HG03108 (cell line): Measurements from ENCODE around the gene SMIM15.

Experiments
- ATAC-seq: cut with Tn5 transposase; IDR thresholded peaks from one replicate; pipeline ENCODE4 v1.9.1; 2021; ENCODE audit warnings: moderate library complexity; ENCODE audit not compliant: unreplicated experiment

The SMIM15 gene

GRCh38 chr5:61160497-61160896, 1.8 kb downstream of the SMIM15 start:
- ATAC-seq: no peak

DNA sequence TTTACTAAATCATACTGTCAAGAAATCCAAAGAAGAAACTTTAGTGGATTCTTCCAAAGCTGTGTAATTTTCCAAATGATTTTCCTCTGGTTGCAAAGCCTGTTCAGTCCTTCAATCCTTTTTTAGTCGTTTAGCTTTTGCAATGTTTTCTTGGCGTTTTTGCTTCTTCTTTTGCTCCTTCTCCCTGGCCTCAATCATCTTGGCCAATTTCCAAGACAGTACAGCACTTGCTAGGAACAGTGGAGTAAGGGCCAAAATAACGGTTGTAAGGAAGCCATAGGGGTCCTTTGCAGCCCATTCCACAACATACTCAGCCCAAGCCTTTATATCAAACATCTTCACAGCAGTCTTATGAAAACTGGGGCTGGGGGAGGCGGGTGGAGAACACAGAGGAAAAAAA, 2.4 kb downstream of the SMIM15 start:
- no peak for ATAC-seq

GRCh38 chr5:61159070-61159469, 3.2 kb downstream of the SMIM15 start:
- no peak for ATAC-seq

GRCh38 chr5:61151893-61152292, 10.4 kb downstream of the SMIM15 start:
- ATAC-seq: no peak

DNA sequence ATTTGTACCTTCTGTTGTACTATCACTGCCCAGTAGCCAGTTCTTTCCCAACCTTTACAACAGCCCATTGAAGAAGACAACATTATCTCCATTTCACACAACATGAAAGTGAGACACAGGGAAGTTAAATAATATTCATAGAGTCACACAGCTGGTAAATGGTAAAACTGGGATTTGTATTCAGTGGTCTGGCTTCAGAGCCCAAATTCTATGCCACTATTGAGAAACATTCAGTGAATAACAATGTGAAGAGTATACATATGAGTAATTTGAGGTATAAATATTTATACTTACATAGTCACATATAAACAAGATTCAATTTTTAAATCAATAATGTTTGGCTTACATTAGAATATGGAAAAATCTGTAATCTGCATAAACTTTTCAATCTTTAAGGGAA, 13.8 kb downstream of the SMIM15 start:
- ATAC-seq: no peak

- ATAC-seq: no peak
Measured at GRCh38 chr5:61142811-61143210, 19.5 kb downstream of the SMIM15 start.

DNA sequence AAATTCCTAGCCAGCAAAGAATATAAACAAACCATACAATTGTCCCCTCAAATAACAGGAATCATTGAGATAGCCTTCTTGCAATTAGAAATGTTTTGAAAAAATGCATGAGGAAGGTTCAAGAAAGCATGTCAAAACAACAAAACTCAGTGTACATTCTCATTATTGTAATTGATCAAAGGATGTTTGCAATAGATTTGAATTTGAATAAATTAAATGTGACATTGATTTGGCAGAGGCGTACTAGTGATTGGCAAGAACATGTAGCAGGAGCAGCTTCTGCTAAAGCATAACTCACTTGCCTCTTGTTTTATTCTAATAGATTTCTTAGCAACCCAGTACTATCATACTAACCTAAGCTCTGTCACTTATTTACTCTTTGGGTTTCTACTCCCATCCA, 19.9 kb downstream of the SMIM15 start:
- ATAC-seq: no peak

DNA sequence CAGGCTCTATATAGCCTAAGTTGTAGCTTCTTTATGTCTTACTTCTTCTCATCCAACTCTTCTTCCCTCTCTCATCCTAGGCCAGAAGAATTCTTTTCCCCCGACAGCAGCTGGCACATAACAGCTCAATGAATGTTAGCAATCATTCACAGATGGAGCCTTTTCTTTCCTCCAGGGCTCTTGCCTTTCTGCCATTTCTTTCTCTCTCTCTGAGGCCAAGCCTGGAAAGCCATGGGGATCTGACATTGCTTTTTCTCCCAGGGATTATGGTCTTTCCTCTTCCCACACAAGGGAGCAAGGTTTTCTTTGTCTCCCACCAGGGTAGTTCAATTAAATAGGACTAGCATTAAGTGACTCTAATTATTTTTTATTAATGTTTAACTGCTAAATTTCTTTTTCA, 20.5 kb downstream of the SMIM15 start:
- no peak for ATAC-seq

DNA sequence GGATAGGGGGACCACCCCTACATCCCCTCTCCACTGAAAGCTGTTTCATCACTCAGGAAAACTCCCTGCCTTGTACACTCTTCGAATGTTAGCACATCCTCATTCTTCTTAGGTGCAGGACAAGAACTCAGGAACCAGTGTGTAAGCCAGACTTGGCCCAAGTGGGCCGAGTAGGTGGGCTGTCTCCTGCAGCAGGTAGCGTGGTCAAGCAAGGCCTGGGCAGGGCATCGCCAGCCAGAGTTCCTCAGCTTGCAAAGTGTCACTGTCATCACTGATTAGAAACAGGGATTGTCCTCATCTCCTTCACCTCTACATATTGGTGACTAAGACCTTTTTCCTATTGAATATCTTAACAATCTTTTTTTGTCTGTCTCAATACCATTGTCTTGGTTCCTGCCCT, 22.3 kb downstream of the SMIM15 start:
- no peak for ATAC-seq

DNA sequence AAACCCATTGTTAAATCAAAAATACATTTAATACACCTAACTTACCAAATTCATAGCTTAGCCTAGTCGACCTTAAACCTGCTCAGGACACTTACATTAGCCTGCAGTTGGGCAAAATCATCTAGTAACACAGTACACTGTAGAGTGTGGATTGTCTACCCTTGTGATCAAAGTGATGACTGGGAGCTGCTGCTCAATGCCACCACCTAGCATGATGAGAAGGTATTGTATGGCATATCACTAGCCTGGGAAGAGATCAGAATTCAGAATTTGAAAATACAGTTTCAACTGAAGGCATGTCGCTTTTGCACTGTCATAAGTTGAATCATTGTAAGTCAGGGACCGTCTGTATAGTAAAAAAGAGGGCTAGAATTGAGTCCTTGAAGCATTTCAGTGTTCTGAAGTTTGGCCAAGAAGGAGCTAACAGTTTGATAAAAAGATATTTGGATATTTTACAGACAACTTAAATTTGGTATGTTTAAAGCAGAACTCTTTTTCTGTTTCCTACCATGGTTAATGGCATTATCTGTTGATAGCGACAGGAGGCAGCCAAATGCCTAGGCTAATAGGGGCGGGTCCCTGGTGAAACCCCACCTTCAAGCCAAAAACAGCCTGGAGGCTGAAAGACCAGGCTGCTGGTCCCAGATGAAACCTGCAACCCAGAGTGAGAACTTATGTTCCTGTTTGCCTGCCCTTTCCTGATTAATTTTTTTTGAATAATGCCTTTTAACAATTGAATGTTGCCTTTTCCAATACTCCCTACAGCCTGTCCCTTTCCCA, 23.0 kb downstream of the SMIM15 start:
- ATAC-seq: no peak

DNA sequence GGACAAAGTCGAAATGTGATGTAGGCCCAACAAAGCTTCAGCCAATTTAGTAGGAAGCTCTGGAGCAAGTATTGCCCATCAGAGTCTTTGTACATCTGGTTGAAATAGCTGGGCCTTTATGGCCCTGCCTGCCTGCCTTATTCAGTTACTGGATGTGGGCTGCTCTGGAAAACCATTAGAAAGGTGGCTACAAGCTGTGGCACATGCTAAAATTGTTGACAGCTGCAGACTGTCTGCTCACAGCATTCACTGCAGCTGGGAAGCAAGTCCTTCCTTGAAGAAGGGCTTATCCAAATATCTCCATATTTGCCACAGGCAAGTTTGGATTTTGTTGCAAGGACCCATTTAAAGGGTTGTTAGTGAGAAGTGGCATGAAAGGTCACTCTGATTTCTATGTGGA, 24.4 kb downstream of the SMIM15 start:
- ATAC-seq: no peak

DNA sequence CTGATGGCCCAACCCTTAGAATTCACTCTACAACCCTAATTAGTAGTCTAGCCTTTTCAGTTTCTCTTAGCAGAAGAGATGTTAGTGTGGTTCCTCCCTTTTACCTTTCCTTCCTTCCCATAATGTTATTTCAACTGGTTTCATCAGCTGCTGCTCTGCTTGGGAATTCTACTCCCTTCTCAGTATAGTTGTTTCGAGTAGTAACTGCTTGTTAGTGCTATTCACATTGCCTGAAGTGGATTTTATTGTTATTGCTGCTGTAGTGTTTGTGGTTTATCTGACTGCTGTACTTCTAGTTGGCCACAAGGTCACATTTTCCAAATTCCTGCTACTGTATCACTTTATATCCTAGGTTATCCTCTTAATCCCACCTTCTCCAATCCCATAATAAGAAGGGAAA, 29.7 kb downstream of the SMIM15 start:
- no peak for ATAC-seq

DNA sequence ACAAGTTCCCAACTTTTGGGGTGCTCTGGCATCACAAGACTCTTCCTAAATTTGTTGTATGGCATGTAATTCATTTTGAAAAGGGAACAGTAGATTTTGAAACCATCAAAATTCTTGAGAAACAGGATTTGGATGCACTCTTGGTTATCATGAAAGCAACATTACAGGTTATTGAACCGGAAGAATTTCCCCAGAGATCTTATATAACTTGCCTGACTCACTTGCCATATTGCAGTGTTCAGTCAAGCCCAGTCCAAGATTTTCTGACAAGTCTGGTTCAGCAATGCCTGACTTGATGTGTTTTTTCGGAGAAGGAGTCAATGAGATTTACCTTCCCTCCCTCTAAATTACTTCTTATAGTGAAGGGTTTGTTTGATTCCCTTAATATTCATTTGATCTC, 32.0 kb downstream of the SMIM15 start:
- no peak for ATAC-seq

- ATAC-seq: no peak
Measured at GRCh38 chr5:61123145-61123544, 39.1 kb downstream of the SMIM15 start.

GRCh38 chr5:61120534-61120933, 41.7 kb downstream of the SMIM15 start:
- no peak for ATAC-seq

- no peak for ATAC-seq
Measured at GRCh38 chr5:61119066-61119465, 43.2 kb downstream of the SMIM15 start.

- ATAC-seq: no peak
Measured at GRCh38 chr5:61115968-61116367, 46.3 kb downstream of the SMIM15 start.

GRCh38 chr5:61114441-61114840, 47.8 kb downstream of the SMIM15 start:
- no peak for ATAC-seq
